ENCODE data around the gene TMEM187.

- TF ChIP-seq, protein P1, sequence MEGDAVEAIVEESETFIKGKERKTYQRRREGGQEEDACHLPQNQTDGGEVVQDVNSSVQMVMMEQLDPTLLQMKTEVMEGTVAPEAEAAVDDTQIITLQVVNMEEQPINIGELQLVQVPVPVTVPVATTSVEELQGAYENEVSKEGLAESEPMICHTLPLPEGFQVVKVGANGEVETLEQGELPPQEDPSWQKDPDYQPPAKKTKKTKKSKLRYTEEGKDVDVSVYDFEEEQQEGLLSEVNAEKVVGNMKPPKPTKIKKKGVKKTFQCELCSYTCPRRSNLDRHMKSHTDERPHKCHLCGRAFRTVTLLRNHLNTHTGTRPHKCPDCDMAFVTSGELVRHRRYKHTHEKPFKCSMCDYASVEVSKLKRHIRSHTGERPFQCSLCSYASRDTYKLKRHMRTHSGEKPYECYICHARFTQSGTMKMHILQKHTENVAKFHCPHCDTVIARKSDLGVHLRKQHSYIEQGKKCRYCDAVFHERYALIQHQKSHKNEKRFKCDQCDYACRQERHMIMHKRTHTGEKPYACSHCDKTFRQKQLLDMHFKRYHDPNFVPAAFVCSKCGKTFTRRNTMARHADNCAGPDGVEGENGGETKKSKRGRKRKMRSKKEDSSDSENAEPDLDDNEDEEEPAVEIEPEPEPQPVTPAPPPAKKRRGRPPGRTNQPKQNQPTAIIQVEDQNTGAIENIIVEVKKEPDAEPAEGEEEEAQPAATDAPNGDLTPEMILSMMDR (IDR thresholded peaks at IDR 0.05 in 8 of 11, conservative IDR thresholded peaks at IDR 0.05 in 3 of 11) = no peak
- TF ChIP-seq POLR2AphosphoS5 (IDR thresholded peaks at IDR 0.05) (no peak), POLR2A (IDR thresholded peaks at IDR 0.05) (no peak)
These were observed 53.8 kb downstream of the TMEM187 start for GRCh38 chrX:154026136-154027021.

All from spleen (tissue), 7 donors.